ENCODE results near the gene SSBP3. TPM values are rescaled to one million over a fixed set of nuclear protein-coding genes. Genes with fewer than 3 reads are reported as not detected.

Gene SSBP3
- polyA plus RNA-seq, 1 experiment, result 34.3 TPM

GRCh38 chr1:54257876-54258275 lies 148.3 kb downstream of the SSBP3 start:
- no peaks in the 10 kb centered on the region for H3K9me3 ChIP-seq (ENCODE audit: control insufficient read depth, insufficient read depth, low read length)
- TF ChIP-seq CTCF (IDR thresholded peaks at IDR 0.05; ENCODE audit: low read depth, low read length), result no peak
- H3K27me3 ChIP-seq (ENCODE audit: control insufficient read depth, insufficient read depth, low read length), result no peaks in the 10 kb centered on the region
- ChIA-PET POLR2A (no interaction called here), CTCF (no interaction called here)
- H3K4me3 ChIP-seq (ENCODE audit: low read depth, low read length), result no peak overlapping the region
- DNase-seq (ENCODE audit: low read depth, low spot score), result no peak
- no peak overlapping the region for H3K27ac ChIP-seq (ENCODE audit: low read depth, low read length)

- ChIA-PET POLR2A (no interaction called here), CTCF (no interaction called here)
- TF ChIP-seq CTCF (IDR thresholded peaks at IDR 0.05; ENCODE audit: low read depth, low read length), result no peak
- no peak overlapping the region for H3K27ac ChIP-seq (ENCODE audit: low read depth, low read length)
- DNase-seq (ENCODE audit: low read depth, low spot score), result no peak
- no peaks in the 10 kb centered on the region for H3K27me3 ChIP-seq (ENCODE audit: control insufficient read depth, insufficient read depth, low read length)
- no peak overlapping the region for H3K4me3 ChIP-seq (ENCODE audit: low read depth, low read length)
- no peaks in the 10 kb centered on the region for H3K9me3 ChIP-seq (ENCODE audit: control insufficient read depth, insufficient read depth, low read length)
Measured at GRCh38 chr1:54257346-54257620, 148.9 kb downstream of the SSBP3 start.

GRCh38 chr1:54256522-54257345 lies 149.5 kb downstream of the SSBP3 start:
- CTCF ChIA-PET, result interaction anchor here (1.5 kb wide), 1 partner anchor 16 kb away, joined by 4 read pairs; no protein-coding TSS in a partner anchor
- TF ChIP-seq CTCF (IDR thresholded peaks at IDR 0.05; ENCODE audit: low read depth, low read length), result no peak
- H3K27ac ChIP-seq (ENCODE audit: low read depth, low read length), result no peak overlapping the region

GRCh38 chr1:54255026-54255702 lies 151.0 kb downstream of the SSBP3 start:
- Histone ChIP-seq H3K27me3 (ENCODE audit: control insufficient read depth, insufficient read depth, low read length) (no peaks in the 10 kb centered on the region), H3K4me3 (ENCODE audit: low read depth, low read length) (no peak overlapping the region), H3K27ac (ENCODE audit: low read depth, low read length) (peak overlapping the region; percentile 31), H3K9me3 (ENCODE audit: control insufficient read depth, insufficient read depth, low read length) (no peaks in the 10 kb centered on the region)
- ChIA-PET POLR2A (no interaction called here), CTCF (interaction anchor here (0.6 to 1.5 kb wide), 2 partner anchors 17 to 317 kb away, joined by 3 to 4 read pairs; no protein-coding TSS in a partner anchor)
- no peak for DNase-seq (ENCODE audit: low read depth, low spot score)
- no peak for TF ChIP-seq CTCF (IDR thresholded peaks at IDR 0.05; ENCODE audit: low read depth, low read length)

More at GRCh38 chr1:54256522-54257345, 149.5 kb downstream of the SSBP3 start:
- no peaks in the 10 kb centered on the region for H3K27me3 ChIP-seq (ENCODE audit: control insufficient read depth, insufficient read depth, low read length)
- H3K9me3 ChIP-seq (ENCODE audit: control insufficient read depth, insufficient read depth, low read length), result no peaks in the 10 kb centered on the region
- DNase-seq (ENCODE audit: low read depth, low spot score), result no peak
- H3K4me3 ChIP-seq (ENCODE audit: low read depth, low read length), result no peak overlapping the region
- POLR2A ChIA-PET, result no interaction called here

GRCh38 chr1:54254055-54254454 lies 152.1 kb downstream of the SSBP3 start:
- CTCF ChIA-PET, result no interaction called here
- POLR2A ChIA-PET, result interaction anchor here (0.6 to 1.7 kb wide), 2 partner anchors 19 to 29 kb away, joined by 4 to 7 read pairs; no protein-coding TSS in a partner anchor

More at GRCh38 chr1:54254055-54254454, 152.1 kb downstream of the SSBP3 start:
- Histone ChIP-seq H3K27me3 (ENCODE audit: control insufficient read depth, insufficient read depth, low read length) (no peaks in the 10 kb centered on the region), H3K9me3 (ENCODE audit: control insufficient read depth, insufficient read depth, low read length) (0 out of 2 replicates have a peak, but pooled peaks cover 3% of the 10 kb centered on the region), H3K27ac (ENCODE audit: low read depth, low read length) (peak overlapping the region; percentile 75), H3K4me3 (ENCODE audit: low read depth, low read length) (no peak overlapping the region)
- no peak for DNase-seq (ENCODE audit: low read depth, low spot score)
- no peak for TF ChIP-seq CTCF (IDR thresholded peaks at IDR 0.05; ENCODE audit: low read depth, low read length)
